GM12801 (cell line): ENCODE data around the gene PCNX3.

Experiments used
- TF ChIP-seq, protein P1 (sequence below): IDR thresholded peaks from one replicate; pipeline ENCODE4 v1.5.1; 2011; ENCODE audit warnings: control low read depth; ENCODE audit not compliant: insufficient read length; ENCODE audit errors: extremely low read depth

Gene PCNX3

DNA sequence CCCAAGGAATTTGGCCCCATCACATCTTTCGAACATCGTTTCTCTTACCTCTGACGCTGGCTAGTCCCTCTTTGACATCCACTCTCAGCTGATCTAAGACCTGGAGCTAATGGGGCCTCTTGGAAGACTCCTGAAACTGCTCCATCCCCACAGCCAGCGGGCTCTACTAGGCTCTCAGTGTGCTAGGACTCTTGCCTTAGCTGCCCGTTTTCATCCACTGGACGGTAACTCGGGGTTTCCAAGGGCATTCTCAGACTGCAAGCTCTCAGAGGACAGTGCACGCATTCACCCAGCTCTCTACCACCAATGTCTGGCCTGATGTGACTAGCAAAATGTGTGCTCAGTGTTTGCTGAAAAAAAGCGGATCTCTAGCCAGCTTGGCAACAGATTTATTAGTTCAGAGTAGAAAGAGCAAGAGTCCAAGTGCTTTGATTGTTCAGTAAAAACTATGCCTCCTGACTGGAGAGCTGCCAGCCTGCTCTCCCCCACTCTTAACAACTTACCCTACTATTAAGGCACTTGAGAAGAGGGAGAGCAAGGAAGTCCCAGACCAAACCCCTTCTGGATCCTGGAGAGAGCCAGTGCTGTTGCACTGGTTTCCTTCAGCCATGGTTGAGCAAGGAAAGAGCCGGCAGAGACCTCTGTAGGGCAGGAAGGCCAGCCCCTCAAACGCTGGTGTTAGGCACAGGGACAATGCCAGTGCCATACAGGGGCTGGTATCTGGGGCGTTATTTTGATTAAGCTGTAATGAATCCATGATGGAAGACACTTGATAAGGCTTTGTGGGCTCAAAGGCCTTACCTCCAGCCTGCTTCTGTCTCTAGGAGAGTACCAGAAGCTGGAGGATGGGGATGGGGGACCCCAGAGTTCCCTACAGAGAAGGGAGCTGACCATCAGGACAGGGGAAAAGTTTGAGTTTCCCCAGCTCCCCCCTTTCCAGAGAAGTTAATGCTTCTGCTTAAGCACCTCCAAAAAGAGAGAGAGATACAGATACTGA is 38.0 kb downstream of the PCNX3 start:
- TF ChIP-seq, protein P1, sequence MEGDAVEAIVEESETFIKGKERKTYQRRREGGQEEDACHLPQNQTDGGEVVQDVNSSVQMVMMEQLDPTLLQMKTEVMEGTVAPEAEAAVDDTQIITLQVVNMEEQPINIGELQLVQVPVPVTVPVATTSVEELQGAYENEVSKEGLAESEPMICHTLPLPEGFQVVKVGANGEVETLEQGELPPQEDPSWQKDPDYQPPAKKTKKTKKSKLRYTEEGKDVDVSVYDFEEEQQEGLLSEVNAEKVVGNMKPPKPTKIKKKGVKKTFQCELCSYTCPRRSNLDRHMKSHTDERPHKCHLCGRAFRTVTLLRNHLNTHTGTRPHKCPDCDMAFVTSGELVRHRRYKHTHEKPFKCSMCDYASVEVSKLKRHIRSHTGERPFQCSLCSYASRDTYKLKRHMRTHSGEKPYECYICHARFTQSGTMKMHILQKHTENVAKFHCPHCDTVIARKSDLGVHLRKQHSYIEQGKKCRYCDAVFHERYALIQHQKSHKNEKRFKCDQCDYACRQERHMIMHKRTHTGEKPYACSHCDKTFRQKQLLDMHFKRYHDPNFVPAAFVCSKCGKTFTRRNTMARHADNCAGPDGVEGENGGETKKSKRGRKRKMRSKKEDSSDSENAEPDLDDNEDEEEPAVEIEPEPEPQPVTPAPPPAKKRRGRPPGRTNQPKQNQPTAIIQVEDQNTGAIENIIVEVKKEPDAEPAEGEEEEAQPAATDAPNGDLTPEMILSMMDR, result no peak

DNA sequence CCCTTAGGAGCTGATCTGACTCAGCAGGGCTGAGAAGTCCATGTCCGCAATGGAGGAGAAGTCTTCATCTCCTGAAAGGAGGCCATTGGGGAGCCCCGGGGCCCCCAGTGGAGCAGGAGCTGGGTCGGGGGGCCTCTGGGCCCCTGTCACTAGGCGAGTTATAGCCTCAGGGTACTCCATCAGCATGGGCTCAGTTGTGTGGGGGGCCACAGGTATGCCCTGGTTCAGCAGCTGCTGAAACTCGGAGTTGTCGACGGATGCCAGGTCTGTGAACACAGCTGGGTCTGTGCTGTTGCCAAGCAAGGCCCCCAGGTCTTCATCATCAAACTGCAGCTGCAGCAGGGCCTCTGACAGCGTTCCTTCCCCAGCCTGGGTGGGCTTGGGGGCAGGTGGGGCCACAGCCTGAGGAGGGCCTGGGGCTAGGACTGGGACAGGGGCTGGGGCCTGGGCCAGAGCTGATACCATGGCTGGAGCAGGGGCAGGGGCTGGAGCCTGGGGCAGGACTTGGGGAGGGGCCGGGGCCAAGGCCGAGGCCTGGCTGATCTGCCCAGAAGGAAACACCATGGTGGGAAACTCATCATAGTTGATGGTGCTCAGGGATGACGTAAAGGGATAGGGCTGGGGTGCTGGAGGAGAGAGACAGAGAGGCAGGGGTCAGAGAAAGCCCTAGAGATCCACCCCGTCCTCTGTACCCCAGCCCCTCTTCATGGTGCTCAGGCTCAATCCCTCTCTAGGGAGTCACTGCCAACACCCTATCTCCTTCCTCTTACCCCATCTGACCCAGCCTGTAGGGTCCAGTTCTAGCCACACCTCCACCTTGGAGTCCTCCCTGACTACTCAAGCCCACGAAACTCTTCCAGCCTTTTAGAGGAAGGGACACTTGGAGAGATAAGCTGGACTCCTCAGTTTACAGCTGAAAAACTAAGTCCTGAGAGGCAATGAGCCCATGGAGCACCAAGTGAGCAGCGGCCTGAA is 39.1 kb downstream of the PCNX3 start:
- TF ChIP-seq, protein P1, result no peak

DNA sequence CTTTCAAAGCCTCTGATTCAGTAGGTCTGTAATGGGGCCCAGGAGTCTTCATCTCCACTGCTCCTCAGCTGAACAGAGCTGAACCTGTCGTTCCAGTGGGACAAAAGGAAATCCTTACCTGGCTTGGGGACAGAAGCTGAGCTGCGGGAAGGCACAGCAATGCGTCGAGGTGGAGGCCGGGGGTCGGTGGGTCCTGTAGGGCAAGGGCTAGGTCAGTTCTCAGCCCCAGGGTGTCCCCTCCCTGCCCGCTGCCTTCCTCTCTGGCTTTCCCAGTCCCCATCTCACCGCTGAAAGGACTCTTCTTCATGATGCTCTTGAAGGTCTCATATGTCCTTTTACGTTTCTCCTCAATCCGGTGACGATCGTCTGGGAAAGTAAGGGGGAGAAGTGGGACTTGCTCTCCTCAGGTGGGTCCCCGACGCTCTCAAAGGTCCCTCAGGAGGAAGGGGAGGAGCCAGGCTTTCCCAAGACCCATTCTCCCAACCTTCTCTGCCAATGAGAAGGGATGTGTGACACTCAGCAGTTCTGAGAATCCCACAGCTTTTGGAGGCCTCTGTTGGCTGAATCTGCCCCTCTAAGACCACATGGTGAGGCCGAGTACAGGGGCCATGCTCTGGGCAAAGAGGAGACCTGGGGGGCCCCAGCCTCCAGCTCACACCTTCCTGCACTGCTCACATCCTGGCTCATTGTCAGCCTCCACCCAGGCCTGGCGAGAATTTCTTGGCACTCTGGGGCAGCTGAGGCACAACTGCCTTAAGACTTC is 40.2 kb downstream of the PCNX3 start:
- TF ChIP-seq, protein P1, result no peak

DNA sequence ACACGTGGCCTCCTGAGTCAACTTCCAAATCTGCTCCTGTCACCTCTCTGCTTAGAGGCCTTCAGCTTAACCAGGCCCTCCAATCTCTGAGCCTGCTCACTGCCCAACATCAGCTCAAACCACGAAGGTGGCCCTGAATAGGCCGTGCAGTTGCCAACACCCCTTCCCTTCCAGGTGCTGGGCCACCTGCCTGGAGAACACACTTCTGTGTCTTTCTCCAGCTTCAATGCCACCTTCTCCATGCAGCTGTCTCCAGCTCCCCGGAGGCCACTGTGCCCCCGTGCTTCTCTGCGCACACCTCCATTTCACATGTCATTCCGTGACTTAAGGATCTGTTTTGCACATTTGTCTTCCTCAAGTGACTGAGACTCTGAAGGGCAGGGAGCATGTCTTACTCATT is 41.9 kb downstream of the PCNX3 start:
- TF ChIP-seq, protein P1, result no peak

DNA sequence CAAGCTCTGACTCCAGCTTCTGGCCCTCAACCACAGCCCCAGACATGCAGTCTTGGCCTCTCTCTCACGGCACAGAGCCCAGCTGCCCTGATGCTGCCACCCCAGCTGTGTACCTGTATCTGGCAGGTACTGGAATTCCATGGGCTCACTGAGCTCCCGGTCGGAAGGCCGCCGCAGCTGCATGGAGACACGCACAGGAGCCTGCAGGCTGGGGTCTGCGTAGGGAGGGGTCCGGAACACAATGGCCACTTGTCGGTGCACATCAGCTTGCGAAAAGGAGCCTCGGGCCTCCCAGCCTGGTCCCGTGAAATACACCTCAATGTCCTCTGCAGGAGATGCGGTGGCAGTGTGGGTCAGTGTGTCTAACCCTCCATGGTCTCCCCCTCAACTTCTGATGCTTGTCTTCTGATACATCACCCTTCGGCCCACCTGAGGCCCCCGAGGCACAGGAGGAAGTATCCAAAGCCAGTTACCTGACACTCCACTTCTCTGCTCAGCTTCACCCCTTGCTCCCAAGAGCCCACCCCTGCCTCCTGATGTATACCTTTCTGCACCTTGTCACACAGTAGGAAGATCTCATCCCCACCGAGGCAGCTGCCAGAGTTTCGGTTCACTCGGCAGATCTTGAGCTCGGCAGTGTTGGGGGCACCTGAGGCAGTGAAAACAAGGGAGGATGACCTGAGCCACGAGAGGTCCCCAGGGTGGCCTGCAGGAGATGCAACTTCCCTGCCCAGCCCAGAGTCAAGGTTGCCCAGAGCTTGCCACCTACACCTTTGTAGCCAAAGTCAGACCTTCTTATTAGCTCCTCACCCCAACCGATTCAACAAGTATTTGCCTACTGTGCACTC is 42.8 kb downstream of the PCNX3 start:
- TF ChIP-seq, protein P1, result no peak

DNA sequence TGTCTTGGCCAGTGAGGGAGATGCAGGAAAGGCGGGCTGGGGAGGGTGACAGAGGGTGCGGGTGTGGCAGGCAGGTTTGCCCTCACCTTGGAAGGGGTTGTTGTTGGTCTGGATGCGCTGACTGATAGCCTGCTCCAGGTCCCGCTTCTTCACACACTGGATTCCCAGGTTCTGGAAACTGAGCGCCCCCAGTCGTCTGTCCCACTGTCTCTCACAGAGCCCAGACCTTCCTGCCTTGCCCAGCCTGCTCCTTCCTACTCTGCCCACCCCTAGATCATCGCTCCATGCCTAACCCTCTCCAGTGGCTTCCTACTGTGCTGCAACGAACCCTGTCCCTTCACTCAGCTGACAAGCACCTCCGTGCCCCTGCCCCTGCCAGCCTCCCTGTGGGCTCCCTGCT is 44.5 kb downstream of the PCNX3 start:
- TF ChIP-seq, protein P1, result no peak
